HG03196 (cell line): ENCODE data around the gene TMBIM6.
"Not testable (repeated sequence)": the region's sequence is repeated elsewhere in the genome, so short reads cannot be mapped to it uniquely, and the experiment has no call there.

ENCODE experiments used
- ATAC-seq: cut with Tn5 transposase; IDR thresholded peaks from one replicate; pipeline ENCODE4 v1.9.1; 2021; ENCODE audit not compliant: unreplicated experiment

The TMBIM6 gene

DNA sequence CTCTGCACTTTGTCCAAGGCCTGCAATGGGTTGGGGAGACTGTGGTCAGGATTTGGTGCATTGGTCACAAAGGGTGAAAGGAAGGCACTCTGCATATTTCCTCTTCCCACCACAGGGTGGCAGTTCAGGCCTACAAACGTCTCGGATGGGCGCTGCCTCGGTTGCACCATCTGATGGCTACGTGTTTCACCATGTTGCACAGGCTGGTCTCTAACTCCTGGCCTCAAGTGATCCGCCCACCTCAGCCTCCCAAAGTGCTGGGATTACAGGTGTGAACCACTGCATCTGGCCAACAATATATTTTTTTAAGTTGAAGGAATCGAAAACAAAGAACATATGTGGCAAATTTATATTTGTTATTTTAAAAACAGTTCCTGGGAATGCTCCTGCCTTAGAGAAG, 35.1 kb downstream of the TMBIM6 start:
- ATAC-seq, result no peak

DNA sequence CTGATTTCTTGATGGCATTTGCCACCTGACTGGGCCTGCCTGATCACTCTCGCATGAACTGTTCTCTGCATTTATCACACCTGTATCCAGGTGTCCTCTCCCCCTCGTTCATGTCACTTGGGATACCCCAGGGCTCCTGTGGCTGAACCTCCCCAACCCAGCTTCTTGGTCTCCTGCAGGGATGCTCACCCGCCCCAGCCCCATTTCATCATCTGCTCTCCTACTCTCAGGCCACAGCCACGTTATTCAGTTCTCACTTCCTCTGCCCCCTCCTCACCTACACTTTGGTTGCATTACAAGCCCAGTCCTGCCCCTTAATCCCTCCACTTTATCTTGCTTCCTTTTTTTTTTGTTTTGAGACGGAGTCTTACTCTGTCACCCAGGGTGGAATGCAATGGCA, 35.5 kb downstream of the TMBIM6 start:
- ATAC-seq, result no peak

DNA sequence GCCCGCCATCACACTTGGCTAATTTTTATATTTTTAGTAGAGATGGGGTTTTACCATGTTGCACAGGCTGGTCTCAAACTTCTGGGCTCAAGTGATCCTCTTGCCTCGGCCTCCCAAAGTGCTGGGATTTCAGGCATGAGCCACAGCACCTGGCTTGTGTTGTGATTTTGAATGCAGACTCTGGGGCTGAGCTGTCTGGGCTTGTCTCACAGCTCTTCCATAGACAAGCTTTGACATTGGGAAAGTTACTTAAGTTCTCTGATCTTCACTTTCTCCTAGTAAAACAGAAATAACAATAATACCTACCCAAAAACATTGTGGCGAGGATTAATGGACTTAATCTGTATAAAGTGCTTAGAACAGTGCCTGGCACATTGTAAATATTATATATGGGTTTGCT, 36.0 kb downstream of the TMBIM6 start:
- no peak for ATAC-seq

DNA sequence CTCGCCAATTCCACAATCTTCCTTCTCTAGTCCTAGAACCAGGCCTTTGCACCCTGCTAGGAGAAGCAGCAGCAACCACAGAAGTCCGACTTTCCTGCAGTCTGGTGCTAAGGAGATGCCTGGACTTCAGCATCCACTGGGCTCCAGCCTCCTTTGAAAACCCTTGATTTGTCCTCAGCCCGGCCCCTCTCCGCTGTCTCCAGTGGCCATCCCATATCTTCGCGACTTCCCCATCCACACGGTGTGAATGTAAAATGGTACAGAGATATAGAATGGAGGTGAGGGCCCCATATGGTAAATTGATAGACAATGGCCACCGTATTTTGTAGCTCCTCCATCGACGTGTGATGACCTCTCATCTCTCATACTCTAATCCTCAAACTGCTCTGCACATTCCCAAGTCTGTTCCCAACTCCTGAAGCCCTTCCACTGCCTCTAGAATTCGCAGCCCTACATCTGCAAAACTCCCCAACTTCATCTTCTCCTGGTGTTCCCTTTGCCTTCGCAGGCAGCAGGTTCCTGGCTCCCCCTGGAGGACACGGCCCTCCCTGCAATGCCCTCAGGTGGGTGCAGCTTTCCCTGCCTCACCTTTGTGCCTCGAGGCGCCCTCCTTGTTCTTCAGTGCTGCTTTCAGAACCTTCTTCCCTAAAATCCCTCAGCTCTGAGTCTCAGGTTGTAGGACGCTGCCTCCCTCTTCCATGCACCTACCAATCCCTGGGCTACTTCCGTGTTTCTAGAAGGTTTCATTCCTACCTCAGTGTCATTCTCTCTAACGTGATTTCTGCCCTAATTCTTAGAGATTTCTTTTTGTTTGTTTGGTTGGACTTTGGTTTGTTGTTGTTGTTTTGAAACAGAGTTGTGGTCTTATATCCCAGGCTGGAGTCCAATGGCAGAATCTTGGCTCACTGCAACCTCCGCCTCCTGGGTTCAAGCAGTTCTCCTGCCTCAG, 36.7 kb downstream of the TMBIM6 start:
- ATAC-seq, result no peak

DNA sequence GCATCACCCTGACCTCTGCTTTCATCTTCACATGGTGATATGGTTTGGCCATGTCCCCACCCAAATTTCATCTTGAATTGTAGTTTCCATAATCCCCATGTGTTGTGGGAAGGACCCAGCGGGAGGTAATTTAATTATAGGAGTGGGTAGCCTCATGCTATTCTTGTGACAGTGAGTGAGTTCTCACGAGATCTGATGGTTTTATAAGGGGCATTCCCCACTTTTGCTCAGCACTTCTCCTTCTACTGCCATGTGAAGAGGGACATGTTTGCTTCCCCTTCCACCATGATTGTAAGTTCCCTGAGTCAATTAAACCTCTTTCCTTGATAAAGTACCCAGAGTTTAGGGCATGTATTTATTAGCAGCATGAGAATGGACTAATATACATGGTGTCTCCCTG, 38.2 kb downstream of the TMBIM6 start:
- ATAC-seq, result no peak

DNA sequence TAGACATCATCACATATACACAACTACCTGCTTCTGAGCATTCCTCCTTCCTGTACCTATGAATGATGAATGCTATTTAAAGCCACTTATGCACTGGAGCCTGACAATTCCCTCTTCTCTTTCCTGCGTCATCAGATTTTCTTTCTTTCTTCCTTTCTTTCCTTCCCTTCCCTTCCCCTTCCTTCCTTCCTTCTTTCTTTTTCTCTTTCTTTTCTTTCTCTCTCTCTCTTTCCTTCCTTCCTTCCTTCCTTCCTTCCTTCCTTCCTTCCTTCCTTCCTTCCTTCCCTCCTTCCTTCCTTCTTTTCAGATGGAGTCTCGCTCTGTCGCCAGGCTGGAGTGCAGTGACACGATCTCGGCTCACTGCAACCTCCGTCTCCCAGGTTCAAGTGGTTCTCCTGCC, 39.6 kb downstream of the TMBIM6 start:
- not testable (repeated sequence) for ATAC-seq

DNA sequence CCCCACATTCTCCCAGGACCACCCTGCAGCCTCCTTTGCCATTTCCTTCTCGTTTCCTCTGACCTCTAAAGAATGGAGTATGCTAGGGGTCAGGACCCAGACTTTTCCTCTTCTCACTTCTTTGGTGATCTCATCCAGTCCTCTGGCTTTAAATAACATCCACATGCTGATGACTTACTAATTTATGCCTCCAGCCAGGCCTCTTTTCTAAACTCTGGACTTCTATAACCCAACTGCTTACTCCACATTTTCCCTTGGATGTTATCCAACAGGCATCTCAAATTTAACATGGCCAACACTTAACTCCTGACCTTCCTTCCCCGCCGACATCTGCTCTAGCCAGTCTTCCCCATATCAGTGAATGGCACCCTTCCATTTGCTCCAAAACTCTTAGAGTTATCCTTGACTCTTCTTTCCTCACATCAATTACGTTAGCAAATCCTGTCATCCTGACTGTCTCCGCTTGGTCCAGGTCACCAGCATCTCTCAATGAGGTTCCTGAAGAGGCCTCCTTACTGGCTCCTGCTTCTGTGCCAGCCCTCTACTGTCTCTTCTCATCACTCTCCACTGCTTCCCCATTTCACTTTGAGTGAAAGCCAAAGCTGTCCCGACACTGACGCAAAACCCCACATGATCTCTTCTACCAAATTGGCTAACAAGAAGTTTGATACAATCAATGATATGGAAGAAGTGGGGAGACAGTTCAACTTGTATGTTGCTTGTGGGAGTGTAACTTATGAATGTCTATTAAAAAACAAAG, 42.7 kb downstream of the TMBIM6 start:
- no peak for ATAC-seq

DNA sequence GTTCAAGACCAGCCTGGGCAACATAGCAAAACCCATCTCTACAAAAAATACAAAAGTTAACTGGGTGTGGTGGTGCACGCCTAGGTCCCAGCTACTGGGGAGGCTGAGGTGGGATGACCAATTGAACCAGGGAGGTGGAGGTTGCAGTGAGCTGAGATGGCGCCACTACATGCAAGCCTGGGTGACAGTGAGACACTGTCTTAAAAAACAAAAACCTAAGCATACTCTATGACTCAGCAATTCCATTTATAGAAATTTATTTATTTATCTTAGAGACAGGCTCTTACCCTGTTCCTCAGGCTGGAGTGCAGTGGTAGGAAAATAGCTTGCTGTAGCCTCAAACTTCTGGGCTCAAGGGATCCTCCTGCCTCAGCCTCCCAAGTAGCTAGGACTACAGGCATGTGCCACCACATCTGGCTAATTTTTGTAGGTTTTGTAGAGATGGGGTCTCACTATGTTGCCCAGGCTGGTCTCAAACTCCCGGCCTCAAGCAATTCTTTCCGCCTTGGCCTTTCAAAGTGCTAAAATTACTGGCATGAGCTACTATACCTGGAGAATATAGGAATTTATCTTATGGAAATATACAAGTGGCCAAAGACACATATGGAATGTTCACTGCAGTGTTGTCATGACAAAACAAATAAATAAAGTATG, 43.5 kb downstream of the TMBIM6 start:
- ATAC-seq, result no peak

DNA sequence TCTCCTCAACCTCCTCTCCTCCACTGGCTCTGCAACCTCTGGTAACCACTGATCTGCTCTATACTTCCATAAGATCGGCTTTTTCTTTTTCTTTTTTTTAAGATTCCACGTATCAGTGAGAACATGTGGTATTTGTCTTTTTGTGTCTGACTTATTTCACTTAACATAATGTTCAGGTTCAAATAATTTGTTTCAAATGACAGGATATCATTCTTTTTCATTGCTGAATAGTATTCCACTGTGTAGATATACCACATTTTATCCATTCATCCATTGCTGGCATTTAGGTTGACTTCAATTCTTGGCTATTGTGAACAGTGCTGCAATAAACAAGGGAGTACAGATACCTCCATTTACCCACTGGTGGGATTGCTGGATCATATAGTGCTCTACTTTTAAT, 46.3 kb downstream of the TMBIM6 start:
- ATAC-seq, result no peak

DNA sequence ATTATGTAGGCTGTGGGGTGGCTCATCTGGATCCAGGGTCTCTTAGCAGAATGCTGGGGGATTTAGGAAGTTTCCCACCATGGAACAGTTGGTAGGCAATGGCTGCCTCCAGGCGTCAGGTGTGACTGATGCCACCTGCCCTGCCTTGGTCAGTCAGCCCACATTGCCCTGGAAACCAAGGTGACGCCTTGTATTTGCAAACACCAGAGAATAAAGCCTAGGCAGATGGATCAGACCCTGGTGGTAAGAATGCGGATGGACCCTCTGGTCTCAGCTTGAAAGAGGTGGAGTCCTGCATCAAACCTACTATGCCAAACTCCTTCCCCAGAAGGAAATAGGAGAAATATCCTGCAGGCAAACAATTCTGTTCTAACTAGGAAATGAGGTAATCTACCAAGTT, 48.6 kb downstream of the TMBIM6 start:
- no peak for ATAC-seq

DNA sequence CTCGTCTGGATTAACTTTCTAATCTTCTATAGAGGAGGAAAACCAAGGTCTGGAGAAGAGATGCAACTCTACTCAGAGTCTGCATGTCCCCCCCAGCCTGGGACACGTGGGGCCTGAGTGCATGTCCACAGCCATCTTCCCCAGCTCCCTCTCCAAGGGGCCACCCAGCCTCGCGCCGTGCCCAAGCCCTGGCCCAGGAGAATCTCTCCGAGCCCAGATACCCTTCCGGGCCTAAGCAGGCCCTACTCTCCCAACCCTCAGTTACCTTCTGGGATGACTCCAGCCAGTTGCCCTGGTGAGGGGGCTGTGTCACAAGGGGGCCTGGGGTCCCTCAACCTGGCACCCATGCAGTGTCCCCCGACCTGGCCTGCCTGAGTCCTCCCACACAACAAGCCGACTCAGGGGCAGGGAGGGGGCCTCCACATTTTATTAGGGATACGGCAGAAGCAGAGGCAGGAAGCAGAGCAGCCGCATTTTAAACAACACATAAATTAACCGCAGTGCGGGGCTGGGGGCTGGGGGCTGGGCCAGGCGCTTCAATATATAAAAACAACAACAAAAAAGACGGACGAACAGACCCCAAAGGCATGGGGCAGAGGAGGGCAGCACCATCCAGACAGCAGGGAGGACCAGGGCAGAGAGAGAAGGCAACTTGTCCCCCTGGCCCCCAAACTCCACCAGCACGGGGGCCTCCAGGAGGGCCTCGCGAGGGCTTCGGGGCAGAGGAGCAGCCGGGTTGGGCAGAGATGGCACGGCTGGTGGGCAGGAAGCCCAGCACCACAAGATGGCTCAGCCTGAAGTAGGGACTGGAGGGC, 49.6 kb downstream of the TMBIM6 start:
- ATAC-seq, result no peak

DNA sequence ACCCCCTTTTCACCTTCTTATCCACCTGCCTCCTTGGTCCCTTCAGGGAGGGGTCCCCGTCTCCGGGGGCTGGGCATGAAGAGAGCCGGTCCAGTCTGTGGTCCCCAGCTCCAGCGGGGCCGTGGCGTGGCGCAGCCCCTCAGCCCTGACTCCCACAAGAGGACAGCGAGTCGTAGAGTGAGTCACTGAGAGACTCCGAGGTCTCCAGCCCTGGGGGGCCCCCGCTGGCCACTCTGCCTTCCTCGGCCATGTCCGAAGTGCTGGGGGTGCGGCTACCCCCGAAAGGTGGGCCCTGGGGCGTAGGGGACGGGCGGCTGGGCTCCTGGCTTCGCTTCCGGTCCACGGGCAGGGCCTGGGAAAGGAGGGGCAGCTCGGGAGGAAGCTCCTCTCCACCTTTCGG, 50.3 kb downstream of the TMBIM6 start:
- no peak for ATAC-seq

DNA sequence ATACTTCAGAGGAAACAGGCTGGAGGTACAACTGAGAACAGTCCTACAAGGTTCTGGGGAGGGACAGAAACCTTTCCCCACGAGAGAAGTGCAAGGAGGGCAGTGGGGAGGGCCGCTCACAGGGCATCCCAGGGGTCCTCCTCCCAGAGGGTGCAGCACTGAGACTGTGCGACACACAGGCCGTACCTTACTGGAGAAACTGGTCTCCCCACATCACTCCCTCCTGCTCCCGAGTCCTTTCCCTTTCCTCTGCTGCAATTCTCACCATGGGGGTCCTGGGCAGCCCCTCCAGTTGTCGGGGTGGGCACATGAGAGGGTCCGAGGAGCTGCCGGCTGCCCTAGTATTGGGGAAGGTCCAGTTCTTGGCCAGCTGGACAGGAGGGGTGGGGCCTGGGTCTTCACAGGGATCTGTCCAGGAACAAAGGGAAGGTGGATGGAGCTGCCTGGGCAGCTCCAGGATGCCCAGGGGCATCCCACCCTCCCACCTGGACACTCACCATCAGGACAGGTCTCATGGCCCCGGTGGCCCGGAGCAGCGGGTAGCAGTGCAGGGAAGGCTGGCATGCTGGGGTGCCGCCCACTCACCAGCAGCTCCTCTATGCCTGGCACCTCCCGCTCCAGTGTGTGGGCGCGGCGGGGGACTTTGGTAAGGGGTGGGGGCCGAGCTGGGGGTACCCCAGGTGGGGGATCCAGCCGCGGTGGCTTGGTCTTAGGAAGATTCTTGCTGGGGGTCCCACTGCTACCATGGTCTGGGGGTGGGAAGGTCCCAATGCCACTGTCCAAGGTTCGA, 51.0 kb downstream of the TMBIM6 start:
- ATAC-seq, result no peak

DNA sequence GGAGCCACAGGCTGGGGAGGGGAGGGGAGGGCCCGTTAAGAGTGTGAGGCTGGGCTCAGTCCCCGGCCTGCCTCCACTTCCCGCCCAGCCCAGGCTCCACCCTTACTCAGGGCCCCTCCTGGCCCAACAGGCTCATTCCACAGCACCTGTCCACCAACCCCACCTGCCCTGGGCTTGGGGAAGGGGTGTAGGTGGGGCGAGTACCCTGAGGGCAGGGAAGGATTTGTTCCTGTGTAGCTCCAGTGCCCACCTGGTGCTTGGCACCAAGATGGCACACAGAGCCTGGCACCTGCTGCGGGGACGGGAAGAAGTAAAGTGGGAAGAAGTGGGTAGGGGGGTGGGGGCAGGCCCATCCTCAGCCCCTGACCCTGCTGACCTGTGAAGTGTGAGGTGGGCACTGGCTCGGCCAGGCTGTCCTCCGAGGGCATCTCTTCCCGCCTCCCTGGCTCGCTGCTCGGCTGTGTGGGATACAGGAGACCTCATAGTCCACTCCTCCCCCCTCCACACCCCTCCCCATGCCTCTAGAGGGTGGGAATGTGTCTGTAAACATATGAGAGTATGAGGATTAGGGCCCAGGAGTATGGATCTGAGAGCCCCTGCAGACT, 51.7 kb downstream of the TMBIM6 start:
- no peak for ATAC-seq

DNA sequence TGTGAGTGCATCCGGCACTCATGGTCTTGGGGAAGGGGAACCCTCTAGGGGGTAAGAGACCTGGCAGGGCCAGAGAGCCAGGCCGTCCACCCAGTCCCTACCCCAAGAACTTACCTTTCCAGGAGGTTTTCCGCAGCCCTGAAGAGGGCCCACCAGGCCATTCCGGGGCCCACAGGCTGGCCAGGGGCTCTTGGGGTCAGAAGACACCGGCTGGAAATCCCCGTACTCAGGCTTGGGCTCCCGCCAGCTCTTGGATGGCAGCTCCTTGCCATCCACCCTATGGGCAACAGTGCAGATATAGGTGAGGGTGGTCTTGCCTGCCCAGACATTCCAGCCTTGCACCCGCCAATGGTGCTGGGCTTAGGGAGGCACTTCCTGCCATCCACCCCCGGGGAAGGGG, 52.3 kb downstream of the TMBIM6 start:
- no peak for ATAC-seq

DNA sequence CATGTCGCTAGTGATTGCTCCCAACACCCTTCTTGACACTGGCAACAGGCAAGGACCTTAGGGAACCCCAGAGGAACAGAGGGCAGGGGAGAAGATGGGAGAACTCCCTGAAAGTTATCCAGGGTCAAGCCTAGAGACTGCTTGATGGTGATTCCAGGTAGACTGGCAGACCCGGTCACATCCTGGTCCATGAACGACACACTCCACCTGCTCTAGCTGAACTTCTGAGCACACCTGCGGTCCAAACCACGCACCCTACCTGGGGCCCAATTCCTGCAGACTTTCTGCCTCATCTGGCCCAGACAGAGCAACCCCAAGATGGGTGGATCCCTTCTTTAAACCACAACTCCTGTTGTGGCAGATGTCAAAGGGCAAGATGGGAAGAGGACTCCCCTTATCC, 52.7 kb downstream of the TMBIM6 start:
- no peak for ATAC-seq

DNA sequence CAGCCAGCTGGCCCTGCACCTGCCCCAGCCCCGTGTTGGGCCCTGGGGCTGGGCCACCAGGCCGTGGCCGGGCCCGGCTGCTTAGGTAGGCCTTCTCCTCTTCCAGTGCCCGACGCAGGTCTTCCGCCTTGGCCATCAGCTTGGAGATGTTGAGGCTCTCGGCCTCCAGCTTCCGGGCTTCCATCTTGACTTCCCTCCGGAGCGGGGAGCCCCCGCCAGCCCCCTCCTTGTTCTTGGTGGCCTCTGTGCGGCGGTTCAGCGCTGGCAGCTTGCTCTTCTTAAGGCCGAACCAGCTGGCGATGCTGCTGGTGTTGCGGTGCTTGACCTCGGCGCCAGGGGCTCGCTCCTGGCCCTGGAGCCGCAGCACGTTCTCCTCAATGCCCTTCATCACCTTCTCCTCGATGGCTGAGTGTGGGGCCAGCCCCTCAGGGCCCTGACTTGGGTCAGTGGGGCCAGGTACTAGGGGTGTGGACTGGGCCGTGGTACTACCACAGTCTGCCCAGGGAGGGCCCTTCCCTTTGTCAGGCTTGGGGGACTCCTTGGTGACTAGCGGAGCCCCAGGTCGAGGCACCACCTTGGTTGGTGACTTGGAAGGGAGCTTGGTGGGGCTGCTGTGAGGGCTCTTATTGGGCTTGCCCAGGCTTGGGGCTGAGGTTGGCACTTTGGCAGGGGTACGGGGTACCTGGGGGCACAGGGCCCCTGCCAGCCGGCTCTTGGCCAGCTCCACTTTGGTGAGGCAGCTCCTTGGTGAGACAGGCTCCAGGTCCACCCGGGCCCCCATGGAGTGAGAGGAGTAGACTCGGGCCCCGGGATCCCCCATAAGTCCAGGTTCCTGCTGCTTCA, 53.7 kb downstream of the TMBIM6 start:
- ATAC-seq, result no peak

DNA sequence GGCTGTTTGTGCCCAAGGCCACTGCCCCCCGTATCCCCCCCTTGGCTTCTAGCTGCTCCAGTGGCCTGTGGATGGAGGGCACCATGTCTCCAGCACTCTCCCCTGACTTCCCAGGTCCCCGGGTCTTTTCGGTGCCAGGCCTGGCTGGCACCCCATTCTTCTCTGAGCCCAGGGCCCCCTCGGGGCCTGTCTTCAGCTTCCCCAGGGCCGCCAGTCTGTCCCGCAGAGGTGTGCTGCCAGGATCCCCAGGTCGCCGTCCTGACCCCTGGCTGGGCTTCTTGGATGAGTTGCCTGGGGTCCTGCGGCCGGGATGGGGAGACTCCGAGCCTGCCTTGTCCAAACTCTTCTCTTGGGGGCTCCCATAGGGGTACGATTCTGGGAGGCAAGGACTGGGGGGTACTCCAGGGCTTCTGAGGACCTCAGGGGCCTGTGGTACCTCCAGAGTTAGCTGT, 54.3 kb downstream of the TMBIM6 start:
- ATAC-seq, result no peak

DNA sequence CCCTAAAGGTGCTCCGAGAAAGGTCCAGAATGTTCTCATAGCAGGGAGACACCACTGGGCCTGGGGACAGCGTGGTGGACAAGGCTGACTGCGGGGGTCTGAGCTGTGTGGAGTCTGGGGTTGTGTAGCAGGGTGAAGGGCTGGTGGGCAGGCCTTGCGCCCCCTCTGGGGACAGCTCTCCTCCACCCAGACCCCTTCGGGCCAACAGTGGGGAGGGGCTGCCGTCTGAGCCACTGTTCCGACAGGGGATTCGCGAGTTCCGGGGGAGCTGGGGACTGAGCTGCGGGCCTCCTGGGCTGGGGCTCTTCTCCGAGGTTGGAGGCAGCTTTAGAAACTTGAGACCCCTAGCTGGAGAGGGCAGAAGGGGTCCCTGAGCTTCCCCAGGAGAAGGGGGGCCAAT, 54.8 kb downstream of the TMBIM6 start:
- no peak for ATAC-seq
